ENCODE measurements around the gene ABCG2.

GRCh38 chr4:88063634-88064296 is 94.7 kb downstream of the ABCG2 start:
- TF ChIP-seq CTCF (conservative IDR thresholded peaks at IDR 0.05; ENCODE audit: low read length) = no peak
- no peak for TF ChIP-seq EZH2phosphoT487 (IDR thresholded peaks at IDR 0.05; ENCODE audit: borderline replicate concordance)

Data from Loucy (cell line).